Effector memory CD4-positive, alpha-beta T cell (primary cell): ENCODE data around the gene ZNF79.

Experiments
- DNase-seq, 3 donors: peaks; one replicate each; pipeline ENCODE4 v3.0.0-alpha.2; 2020
- H3K27ac ChIP-seq: 2 replicates; pipeline ENCODE4 v1.7.0; 2013; ENCODE audit warnings: mild to moderate bottlenecking, low read length, moderate library complexity; ENCODE audit not compliant: insufficient read depth, poor library complexity, severe bottlenecking
- H3K27me3 ChIP-seq: replicated peaks from 2 replicates; pipeline ENCODE4 v1.7.0; 2013; ENCODE audit warnings: mild to moderate bottlenecking, low read length; ENCODE audit not compliant: insufficient read depth, control insufficient read depth, poor library complexity, severe bottlenecking
- H3K36me3 ChIP-seq: 2 replicates; pipeline ENCODE4 v1.7.0; 2013; ENCODE audit warnings: mild to moderate bottlenecking, low read length, moderate library complexity; ENCODE audit not compliant: control insufficient read depth, insufficient read depth
- H3K4me1 ChIP-seq: 2 replicates; pipeline ENCODE4 v1.7.0; 2013; ENCODE audit warnings: low read length, mild to moderate bottlenecking; ENCODE audit not compliant: control insufficient read depth, insufficient read depth, poor library complexity, severe bottlenecking
- H3K4me3 ChIP-seq: 2 replicates; pipeline ENCODE4 v1.7.0; 2013; ENCODE audit warnings: low read length, low read depth, mild to moderate bottlenecking; ENCODE audit not compliant: insufficient read depth, poor library complexity, severe bottlenecking
- H3K9me3 ChIP-seq: 2 replicates; pipeline ENCODE4 v1.7.0; 2013; ENCODE audit warnings: mild to moderate bottlenecking, low read length, moderate library complexity; ENCODE audit not compliant: control insufficient read depth

ZNF79 gene

DNA sequence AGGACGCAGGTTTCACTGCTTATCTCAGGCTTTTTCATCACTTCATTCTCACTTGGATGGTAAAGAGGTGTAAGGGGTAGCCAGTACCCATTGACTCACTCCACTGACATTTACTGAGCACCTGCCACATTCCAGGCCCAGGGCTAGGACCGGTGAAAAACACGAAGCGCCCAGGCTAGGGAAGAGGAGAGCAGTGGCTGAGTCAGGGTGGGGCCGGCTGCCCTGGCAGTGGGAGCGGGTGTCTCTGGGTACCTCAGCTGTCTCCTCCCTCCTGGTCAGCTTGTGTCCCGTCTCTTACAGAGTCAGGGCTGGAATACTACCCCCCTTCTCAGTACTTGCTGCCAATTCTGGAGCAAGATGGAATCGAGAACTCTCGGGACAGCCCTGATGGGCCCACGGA, 49.3 kb downstream of the ZNF79 start:
- Histone ChIP-seq H3K4me3 (no peak overlapping the region), H3K27me3 (no peaks in the 10 kb centered on the region), H3K36me3 (peaks cover 9% of the 10 kb centered on the region), H3K4me1 (no peaks in the 10 kb centered on the region), H3K9me3 (no peaks in the 10 kb centered on the region), H3K27ac (no peak overlapping the region)
- DNase-seq = no peak

DNA sequence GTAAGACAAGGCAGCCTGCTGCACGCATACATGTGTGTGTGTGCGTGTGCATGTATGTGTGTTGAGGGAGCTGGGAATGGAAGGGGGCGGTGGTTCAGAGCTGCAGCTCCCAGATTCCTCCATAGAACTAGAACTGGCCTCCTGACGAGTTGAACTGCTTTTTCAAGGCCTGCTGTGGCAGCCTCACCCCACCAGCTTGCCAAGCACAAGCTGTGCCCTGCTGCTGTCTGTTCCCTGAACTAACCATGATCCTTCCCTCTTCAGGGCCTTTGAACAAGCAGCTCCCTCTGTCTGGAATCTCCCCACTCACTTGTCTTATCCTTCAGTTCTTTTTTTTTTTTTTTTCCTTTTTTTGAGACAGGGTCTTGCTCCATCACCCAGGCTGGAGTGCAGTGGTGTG, 49.8 kb downstream of the ZNF79 start:
- no peak for DNase-seq
- Histone ChIP-seq H3K27me3 (no peaks in the 10 kb centered on the region), H3K27ac (no peak overlapping the region), H3K9me3 (no peaks in the 10 kb centered on the region), H3K4me1 (no peaks in the 10 kb centered on the region), H3K36me3 (peaks cover 14% of the 10 kb centered on the region), H3K4me3 (no peak overlapping the region)

DNA sequence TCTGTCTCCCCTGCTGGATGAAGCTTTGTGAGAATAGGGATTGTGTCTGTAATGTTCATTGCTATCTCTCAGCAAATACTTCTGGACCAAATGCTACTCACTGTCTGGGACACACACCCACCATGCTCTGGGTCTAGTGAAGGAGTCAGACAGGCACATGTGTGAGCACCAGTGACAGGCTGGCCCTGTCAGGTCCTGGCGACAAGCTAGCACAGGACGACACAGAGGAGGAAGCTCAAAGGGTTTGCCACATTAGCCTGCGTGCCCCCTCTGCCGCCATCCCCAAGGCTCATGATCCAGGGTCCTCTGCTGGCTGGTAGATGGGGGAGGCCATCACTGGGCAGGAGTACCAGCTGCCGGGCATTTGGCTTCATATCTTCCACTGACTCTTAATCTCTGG, 50.4 kb downstream of the ZNF79 start:
- no peak for DNase-seq
- Histone ChIP-seq H3K27me3 (no peaks in the 10 kb centered on the region), H3K4me3 (no peak overlapping the region), H3K4me1 (no peaks in the 10 kb centered on the region), H3K36me3 (peaks cover 20% of the 10 kb centered on the region), H3K9me3 (no peaks in the 10 kb centered on the region), H3K27ac (no peak overlapping the region)

DNA sequence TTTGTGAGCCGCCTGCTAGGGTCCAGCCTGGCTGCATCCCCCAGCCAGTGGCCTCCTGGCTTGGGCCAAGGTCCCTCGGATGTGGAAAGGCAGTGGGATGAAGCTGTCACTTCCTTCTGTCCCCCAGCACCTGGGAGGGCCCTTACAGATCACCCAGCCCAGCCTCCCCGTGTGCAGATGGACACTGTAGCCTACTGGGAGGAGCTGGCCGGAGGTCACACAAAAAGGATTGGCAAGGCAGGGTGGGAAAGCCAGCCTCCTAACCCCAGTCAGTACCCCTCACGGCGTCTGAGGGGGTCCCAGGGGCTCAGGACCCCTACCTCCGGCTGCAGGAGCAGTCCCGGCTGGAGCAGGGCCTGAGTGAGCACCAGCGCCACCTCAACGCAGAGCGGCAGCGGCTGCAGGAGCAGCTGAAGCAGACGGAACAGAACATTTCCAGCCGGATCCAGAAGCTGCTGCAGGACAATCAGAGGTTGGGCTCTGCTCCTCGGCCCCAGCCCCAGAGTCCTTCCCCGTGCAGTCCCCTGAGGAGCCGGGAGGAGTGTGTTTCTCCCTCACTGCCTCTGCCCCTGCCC, 55.4 kb downstream of the ZNF79 start:
- H3K36me3 ChIP-seq = peaks cover 32% of the 10 kb centered on the region
- no peaks in the 10 kb centered on the region for H3K27me3 ChIP-seq
- H3K27ac ChIP-seq = no peak overlapping the region
- H3K4me3 ChIP-seq = no peak overlapping the region
- H3K9me3 ChIP-seq = no peaks in the 10 kb centered on the region
- no peak for DNase-seq
- no peaks in the 10 kb centered on the region for H3K4me1 ChIP-seq

DNA sequence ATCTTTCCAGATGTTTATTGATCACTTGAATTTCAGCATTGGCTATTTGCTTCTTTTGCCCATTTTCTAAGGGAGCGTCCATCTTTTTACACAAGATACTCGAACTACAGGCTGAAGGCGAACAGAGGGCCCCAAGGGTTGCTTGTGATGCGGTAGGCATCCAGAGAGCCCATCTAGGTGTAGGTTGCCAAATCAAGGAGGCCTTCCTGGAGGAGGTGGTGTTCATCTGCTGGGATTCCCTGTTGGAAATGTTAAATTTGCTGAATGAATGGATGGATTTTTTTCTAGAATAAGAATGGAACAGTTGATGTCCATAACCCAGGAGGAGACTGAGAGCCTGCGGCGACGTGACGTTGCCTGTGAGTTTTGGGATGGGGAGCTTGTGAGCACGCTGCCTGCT, 58.5 kb downstream of the ZNF79 start:
- Histone ChIP-seq H3K36me3 (peaks cover 38% of the 10 kb centered on the region), H3K9me3 (no peaks in the 10 kb centered on the region), H3K27me3 (no peaks in the 10 kb centered on the region), H3K4me3 (no peak overlapping the region), H3K4me1 (no peaks in the 10 kb centered on the region), H3K27ac (no peak overlapping the region)
- no peak for DNase-seq

DNA sequence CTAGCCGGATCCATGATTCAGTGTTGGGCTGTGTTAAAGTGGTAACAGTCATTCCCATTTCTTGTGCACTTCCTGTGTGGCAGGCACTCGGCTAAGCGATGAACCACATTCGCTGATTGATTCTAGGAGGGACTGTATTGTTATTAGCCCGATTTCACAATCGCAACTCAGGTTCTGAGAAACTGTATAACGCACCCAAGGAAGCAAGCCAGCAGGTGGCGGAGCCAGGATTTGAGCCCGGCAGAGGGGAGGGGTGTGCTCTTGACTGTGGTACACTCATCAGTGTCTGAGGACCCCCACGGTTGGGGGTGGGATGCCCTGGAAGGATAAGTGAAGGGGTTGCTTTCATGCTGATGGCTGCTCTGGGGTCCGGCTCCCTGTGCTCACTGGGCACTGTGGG, 61.8 kb downstream of the ZNF79 start:
- H3K4me1 ChIP-seq = no peaks in the 10 kb centered on the region
- no peaks in the 10 kb centered on the region for H3K27me3 ChIP-seq
- DNase-seq = no peak
- H3K36me3 ChIP-seq = peaks cover 27% of the 10 kb centered on the region
- no peak overlapping the region for H3K27ac ChIP-seq
- no peak overlapping the region for H3K4me3 ChIP-seq
- H3K9me3 ChIP-seq = no peaks in the 10 kb centered on the region

DNA sequence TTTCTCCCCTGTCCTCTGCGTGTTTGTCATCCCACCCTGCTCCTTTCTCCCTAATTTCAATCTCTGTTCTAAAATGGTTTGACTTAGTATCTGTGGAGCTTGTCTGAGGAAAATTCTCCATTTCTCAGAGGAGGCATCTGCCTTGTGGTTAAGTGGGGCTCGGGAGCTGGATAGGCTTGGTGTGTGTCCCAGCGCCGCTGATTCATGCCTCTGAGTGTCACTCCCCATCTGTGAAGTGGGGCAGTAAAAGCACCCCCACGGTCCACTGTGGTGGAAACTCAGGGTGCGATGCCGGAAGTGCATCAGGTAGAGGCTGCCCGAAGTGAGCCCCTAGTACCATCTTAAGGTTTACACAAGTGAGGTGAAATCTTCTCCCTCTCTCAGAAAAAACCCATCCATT, 64.8 kb downstream of the ZNF79 start:
- peaks cover 21% of the 10 kb centered on the region for H3K36me3 ChIP-seq
- no peaks in the 10 kb centered on the region for H3K4me1 ChIP-seq
- H3K27ac ChIP-seq = no peak overlapping the region

DNA sequence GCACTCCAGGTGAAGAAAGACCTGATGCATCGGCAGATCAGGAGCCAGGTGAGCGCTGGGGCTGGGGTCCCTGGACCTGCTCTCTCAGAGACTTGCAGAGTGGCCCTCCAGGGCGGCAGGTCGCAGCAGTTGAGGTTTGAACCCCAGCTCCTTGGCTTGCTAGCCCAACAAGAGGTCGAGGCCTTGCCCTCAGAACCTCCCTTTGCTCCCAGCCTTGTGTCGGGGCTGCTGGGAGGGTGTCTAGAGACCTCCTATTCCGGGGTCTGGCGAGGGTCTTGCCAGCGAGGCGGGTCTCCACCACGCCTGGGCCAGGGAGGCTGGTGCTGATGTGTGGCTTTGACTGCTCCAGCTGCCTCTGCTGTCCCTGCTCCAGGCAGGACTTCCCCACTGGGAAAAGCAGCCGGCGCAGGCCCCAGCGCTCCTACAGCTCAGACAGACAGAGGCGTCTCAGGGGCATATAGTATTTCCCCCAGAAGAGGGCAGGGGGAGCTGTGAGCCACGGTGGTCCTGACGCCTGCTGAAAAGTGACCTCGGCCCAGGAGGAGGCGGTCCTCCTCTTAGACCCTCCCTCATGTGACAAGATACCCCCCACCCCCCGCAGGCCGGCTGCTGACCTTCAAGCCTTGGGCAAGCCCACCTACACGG, 65.4 kb downstream of the ZNF79 start:
- no peak for DNase-seq
- H3K9me3 ChIP-seq = no peaks in the 10 kb centered on the region
- no peak overlapping the region for H3K4me3 ChIP-seq
- H3K4me1 ChIP-seq = no peaks in the 10 kb centered on the region
- H3K27me3 ChIP-seq = no peaks in the 10 kb centered on the region
- no peak overlapping the region for H3K27ac ChIP-seq
- H3K36me3 ChIP-seq = peaks cover 24% of the 10 kb centered on the region

More for the DNA sequence above, 64.8 kb downstream of the ZNF79 start:
- no peaks in the 10 kb centered on the region for H3K9me3 ChIP-seq
- no peaks in the 10 kb centered on the region for H3K27me3 ChIP-seq
- no peak for DNase-seq
- H3K4me3 ChIP-seq = no peak overlapping the region

DNA sequence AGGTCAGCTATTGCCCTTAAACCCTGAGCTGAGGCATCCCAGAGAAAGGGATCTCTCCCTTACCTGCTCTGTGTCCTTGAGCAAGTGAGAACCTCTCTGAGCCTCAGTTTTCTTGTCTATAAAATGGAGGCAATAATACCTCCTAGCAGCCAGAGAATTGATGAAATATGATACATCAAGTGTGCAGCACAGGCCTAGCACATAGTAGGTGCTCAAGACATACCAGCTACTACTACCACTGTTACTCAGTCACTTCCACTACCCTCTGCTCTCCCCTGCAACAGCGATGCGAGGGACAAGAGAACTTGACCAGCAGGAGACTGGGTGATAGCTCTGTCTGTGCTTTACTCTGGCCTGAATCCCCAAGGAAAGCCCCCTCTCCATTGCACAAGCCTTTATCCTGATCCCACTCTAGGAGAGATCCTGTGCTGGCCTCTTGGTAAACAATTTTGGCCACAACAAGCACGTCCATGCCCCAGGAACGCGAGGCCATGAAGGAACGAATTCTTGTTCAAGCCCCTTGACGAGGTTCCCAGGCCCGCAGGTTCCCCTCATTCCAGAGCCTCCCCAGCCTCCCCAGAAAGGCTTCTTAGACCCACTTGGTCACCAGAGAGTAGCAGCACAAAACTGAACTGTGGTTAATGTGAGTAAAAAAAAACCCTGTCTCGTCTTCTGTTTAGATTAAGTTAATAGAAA, 66.5 kb downstream of the ZNF79 start:
- H3K36me3 ChIP-seq = peaks cover 24% of the 10 kb centered on the region
- H3K27me3 ChIP-seq = no peaks in the 10 kb centered on the region
- no peak for DNase-seq
- no peaks in the 10 kb centered on the region for H3K4me1 ChIP-seq
- no peak overlapping the region for H3K27ac ChIP-seq
- no peak overlapping the region for H3K4me3 ChIP-seq
- H3K9me3 ChIP-seq = no peaks in the 10 kb centered on the region

DNA sequence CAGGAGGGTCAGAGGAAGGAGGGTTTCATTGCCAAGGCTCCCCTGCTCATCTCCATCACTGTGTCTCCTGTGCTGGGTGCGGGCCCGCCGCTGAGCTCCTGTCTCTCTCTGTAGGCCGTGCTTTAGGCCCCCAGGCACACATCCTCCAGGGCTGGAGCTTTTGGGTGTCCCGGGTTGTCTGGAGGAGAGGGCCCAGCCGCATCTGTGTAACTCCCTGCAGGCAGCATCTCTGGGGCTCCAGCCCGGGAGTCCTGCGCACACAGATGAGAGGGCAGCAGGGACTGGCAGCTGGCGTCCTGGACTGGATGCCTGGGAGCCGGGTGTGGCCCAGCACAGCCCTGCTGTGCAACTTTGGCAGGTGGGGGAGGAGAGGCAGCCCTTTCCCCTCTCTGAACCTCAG, 67.3 kb downstream of the ZNF79 start:
- Histone ChIP-seq H3K36me3 (peaks cover 27% of the 10 kb centered on the region), H3K4me3 (no peak overlapping the region), H3K9me3 (no peaks in the 10 kb centered on the region), H3K27me3 (no peaks in the 10 kb centered on the region), H3K4me1 (no peaks in the 10 kb centered on the region), H3K27ac (no peak overlapping the region)
- no peak for DNase-seq
